Ecto neural progenitor cell (in vitro differentiated cells): Measurements from ENCODE around the gene KL.

Experiments used
- DNase-seq: peaks from one replicate; pipeline ENCODE4 v3.0.0-alpha.2; 2018; ENCODE audit warnings: low spot score

Gene KL

DNA sequence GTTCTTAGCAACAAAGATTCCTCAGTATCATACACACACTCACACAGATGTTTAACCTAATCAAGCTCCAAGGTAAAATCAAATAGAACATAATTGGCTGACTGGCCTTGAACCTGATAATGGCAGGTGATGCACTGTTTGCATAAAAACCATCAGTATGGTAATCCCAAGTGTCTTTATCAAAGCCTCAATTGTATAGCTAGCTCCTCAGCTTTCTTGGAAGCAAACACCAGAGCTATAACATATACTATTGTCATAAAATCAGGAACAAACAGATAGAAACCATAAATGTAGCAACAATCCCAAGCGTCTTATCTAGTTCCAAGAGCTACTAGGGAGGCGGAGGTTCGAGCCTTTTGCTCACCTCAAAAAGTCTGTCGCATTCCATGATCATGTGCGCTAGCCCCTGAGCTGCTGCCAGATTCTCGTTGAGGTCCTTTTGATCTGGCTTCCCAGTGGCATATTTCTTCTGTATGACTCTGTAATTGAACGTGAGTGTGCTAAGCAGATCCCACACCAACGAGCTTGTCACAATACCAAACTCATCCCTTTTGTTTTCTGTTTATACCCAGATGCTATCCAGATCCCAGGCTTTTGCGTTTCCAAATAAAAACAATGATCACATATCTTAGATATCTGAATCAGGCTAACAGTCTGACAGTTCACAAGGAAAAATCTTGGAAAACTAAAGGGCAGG, 95.3 kb downstream of the KL start:
- no peak for DNase-seq

DNA sequence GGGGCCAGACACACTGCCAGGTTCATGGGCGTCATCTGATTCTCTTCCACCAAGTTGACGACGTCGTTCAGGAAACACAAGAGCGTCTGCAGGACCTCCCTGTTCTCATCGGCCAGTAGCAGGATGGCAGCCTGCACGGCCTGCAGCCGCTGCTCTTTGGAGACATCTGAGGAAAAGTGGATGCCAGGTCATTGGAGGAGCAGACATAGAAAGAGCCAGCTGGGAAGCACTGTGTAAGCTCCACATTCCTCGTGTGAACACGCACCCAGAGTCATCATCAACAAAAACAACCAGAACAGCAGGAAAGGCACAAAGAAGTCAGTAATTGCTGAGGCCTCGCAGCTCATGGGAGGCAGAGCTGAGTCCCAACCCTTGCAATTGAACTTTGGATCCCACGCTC, 96.5 kb downstream of the KL start:
- DNase-seq: no peak

GRCh38 chr13:33114146-33114545, 97.9 kb downstream of the KL start:
- no peak for DNase-seq

GRCh38 chr13:33115274-33115673, 99.1 kb downstream of the KL start:
- no peak for DNase-seq
